GM15510 (cell line): ENCODE data around the gene EYA4.

Source experiments
- POLR2A ChIP-seq: IDR thresholded peaks from 3 replicates; pipeline ENCODE4 v1.6.1; 2011; ENCODE audit warnings: borderline replicate concordance; ENCODE audit not compliant: insufficient read length; ENCODE audit errors: extremely low read depth

Gene EYA4

GRCh38 chr6:133241086-133241900 lies at the start of gene EYA4:
Gene EYA4 (plus strand): TSS chr6:133241357. CDS start chr6:133274781, 33,424 bp downstream.
- no peak for TF ChIP-seq POLR2A

GRCh38 chr6:133193396-133193795 lies 47.8 kb upstream of the EYA4 start:
- TF ChIP-seq POLR2A = no peak

GRCh38 chr6:133198725-133199124 lies 42.4 kb upstream of the EYA4 start:
- no peak for TF ChIP-seq POLR2A

- TF ChIP-seq POLR2A = no peak
Measured at GRCh38 chr6:133201231-133201630, 39.9 kb upstream of the EYA4 start.

GRCh38 chr6:133202610-133203343 lies 38.4 kb upstream of the EYA4 start:
- no peak for TF ChIP-seq POLR2A

- no peak for TF ChIP-seq POLR2A
Measured at GRCh38 chr6:133203344-133203697, 37.8 kb upstream of the EYA4 start.

GRCh38 chr6:133205304-133205703 lies 35.9 kb upstream of the EYA4 start:
- TF ChIP-seq POLR2A = no peak

- no peak for TF ChIP-seq POLR2A
Measured at GRCh38 chr6:133206942-133207341, 34.2 kb upstream of the EYA4 start.

GRCh38 chr6:133207754-133208153 lies 33.4 kb upstream of the EYA4 start:
- TF ChIP-seq POLR2A = no peak

GRCh38 chr6:133208183-133208755 lies 32.9 kb upstream of the EYA4 start:
- no peak for TF ChIP-seq POLR2A

GRCh38 chr6:133214267-133214666 lies 26.9 kb upstream of the EYA4 start:
- TF ChIP-seq POLR2A = no peak

GRCh38 chr6:133218852-133219251 lies 22.3 kb upstream of the EYA4 start:
- no peak for TF ChIP-seq POLR2A

GRCh38 chr6:133223452-133224029 lies 17.6 kb upstream of the EYA4 start:
- TF ChIP-seq POLR2A = no peak

- TF ChIP-seq POLR2A = no peak
Measured at GRCh38 chr6:133225560-133225959, 15.6 kb upstream of the EYA4 start.

- TF ChIP-seq POLR2A = no peak
Measured at GRCh38 chr6:133227344-133227743, 13.8 kb upstream of the EYA4 start.
